Astrocyte of the spinal cord (primary cell): ENCODE measurements around the gene PRPF6.

Source experiments
- DNase-seq: peaks from one replicate; pipeline ENCODE4 v3.0.0; 2011; ENCODE audit warnings: low read depth, low spot score
- H3K4me3 ChIP-seq: 2 replicates; pipeline ENCODE4 v1.5.1; 2011; ENCODE audit warnings: low read depth, mild to moderate bottlenecking, low read length, moderate library complexity
- in situ Hi-C: cut with HindIII; loops from 2 replicates; pipeline ENCODE4 v1.10.0; 2017; ENCODE audit warnings: low sequenced_read_pairs
- TF ChIP-seq, protein P1 (sequence below): IDR thresholded peaks from 2 replicates; pipeline ENCODE4 v1.5.1; 2012; ENCODE audit warnings: low read depth, mild to moderate bottlenecking, low read length, inconsistent platforms

PRPF6 gene

DNA sequence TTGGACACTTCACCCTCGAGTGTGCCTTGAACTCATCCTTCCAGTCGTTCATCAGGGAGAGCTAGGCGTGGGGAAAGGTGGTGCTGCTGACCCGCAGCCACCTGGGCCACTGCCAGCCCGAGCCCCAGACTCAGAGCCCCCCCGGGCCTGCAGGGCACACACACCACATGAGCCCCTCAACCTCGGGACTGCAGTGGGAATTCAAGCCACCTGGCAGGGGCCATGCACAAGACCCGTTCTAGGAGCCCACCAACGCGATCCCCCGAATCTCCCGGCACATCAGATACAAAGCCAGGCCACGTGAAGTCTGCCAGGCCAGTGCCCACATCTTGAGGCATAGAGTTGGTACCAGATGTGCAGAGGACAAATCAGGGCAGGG is 14.0 kb upstream of the PRPF6 start:
- in situ Hi-C loops, result no loop called here
- DNase-seq, result no peak
- TF ChIP-seq, protein P1, sequence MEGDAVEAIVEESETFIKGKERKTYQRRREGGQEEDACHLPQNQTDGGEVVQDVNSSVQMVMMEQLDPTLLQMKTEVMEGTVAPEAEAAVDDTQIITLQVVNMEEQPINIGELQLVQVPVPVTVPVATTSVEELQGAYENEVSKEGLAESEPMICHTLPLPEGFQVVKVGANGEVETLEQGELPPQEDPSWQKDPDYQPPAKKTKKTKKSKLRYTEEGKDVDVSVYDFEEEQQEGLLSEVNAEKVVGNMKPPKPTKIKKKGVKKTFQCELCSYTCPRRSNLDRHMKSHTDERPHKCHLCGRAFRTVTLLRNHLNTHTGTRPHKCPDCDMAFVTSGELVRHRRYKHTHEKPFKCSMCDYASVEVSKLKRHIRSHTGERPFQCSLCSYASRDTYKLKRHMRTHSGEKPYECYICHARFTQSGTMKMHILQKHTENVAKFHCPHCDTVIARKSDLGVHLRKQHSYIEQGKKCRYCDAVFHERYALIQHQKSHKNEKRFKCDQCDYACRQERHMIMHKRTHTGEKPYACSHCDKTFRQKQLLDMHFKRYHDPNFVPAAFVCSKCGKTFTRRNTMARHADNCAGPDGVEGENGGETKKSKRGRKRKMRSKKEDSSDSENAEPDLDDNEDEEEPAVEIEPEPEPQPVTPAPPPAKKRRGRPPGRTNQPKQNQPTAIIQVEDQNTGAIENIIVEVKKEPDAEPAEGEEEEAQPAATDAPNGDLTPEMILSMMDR, result no peak
- no peak overlapping the region for H3K4me3 ChIP-seq

DNA sequence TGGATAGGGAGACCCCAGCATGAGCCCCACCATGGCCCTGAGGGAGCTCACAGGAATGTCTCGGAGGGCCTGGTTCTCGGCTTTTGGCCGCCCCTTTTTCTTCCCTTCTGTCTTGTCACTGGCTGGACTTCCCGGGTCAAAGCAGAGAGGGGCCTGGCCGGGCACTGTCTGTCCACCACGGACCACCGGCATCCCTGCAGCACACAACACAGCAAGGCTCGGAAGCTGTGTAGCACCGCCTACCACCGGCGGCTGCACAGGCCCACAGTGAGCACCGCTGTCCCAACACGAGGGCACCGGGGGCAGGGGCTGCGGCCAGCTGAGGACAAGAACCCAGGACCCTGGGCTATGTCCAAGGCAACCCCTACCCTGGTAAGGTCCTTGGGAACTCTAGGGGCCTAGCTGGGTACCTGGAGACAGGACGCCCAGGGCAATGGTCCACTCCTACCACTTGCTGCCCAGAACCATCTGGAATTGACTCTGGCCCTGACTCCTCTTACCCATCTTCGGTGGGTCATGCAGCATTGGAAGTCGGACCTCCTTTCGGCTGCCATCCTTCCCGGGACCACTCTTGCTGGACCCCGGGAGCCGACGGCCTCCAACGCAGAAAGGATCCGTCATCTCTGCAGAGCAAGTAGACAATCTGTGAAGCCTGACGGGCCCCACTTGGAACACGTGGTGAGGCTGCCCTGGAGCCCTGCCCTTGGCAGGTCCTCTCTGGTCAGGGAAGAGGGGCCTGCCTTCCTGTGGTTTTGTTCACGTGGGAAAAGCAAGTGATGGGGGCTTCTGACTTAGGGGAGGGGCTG is 13.4 kb upstream of the PRPF6 start:
- TF ChIP-seq, protein P1, result no peak
- in situ Hi-C loops, result no loop called here
- H3K4me3 ChIP-seq, result no peak overlapping the region
- DNase-seq, result no peak

DNA sequence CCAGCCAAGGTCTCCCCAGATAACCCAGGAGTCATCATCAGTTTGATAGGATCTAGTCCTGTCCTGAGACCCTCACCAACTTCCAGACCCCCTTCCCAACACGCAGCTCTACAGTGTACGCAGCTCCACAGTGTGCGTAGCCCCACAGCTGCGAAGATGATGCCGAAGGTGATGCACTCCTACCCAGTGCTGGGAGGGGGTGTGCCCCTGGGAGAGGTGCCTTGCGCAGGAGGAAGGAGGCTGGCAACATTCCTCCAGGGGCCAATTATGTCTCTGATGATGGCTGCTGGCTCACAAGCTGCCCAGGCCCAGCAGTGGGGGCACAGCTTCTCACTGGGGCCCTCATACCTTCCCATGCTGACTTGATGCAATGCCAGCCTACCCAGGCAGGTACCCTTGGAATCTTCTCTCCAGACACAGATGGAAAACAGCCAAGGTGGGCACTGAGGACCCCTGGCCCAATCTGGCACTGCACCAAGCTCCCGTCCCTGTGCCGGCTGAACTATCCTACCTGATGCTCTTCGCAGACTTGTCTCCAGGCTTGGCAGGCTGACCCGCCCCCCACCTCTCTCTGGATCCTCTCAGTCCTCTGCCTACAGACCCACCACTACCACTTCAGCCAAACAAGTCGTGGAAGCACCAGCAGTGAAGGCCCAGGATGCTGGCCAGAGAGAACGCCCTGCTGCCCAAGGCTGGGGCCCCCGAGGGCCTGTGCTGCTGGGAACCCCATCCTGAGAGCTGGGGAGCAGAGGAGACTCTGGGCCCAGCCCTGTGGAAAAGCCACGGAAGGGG is 12.6 kb upstream of the PRPF6 start:
- no peak for DNase-seq
- TF ChIP-seq, protein P1, result no peak
- peak overlapping the region; percentile 58 for H3K4me3 ChIP-seq
- in situ Hi-C loops, result no loop called here

DNA sequence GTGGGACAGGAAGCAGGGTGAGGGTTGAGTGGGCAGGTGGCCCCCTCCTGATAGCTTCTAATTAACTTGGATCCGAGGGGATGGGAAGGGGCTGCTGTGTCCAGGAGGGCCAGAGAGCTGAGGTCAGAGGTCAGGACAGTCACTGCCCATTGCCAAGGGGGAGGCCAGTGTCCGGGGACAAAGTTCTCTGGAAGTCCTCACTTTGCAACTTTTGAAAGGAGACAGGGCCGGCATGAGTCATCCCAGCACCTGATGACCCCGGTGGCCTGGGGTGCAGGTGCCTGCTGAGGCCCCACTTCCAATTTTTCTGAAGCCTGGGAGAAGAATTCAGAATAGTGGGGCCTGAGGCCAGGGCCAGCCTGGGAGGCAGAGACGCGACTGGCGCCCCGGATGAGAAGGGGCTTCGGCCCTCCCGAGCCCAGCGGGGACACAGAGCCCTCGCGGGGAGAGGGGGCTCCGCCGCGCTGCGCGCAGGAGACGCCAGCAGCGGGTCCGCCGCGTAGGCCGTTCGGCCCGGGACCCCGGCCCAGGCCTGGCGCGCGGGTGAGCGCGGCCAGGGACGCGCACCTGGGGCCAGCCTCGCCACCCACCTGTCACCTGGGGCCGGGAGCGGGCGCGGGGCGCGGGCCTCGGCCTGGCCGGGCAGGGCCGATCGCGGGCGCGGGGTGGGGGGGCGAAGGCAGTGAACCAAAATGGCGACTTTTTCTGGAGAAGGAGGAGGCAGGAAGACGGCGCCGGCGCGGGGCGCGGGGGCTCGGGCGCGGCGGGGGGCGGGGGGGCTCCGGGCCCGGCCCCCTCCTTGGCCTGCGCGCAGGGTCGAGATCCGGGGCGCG is 11.8 kb upstream of the PRPF6 start:
- peak overlapping the region; percentile 58 for H3K4me3 ChIP-seq
- TF ChIP-seq, protein P1, result no peak
- no peak for DNase-seq
- in situ Hi-C loops, result no loop called here

DNA sequence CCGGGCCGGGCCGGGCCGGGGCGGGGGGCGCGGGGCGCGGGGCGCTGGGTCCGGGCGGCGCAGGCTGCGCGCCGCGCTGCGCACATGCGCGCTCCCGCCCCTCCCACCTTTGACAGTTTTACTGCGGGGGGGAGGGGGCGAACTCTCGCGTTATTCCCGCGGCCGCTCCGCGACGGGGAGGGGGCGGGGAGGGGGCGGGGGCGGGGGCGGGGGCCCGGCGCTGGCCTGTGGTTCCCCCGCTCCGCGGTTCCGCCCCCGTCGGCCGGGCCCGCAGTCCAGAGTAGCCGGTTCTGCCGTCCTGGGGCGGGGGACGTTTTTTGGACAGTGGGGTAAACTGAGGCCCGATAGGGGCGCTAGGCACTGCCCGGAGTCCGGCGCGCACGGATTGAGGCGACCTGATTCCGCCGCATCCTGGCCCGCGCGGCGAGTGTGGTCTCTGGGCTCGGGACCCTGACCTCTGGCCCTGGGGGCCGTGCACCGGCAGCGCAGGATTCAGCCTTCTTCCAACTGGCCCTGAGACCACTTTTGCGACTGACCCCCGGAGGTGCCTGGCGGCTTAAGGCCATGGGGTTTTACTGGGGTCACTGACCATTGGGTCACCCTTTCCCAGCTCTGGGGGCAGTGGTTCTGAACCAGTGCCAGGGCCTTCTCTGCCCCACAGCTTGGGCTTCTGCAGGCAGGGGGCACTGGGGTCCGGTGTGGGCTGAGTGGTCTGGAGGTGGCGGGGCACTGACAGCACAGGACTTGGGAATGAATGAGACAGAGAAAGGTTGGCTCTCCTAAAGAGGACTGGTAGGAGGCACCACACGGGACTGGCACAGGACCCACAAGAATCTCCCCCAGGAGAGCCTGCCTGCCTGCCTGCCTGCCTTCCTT is 10.9 kb upstream of the PRPF6 start, which contains the start of gene ZNF512B:
TSS of gene ZNF512B (minus strand) at position 93 of the 876 bp plus-strand sequence. CDS start 1,980 bp downstream, outside the sequence.
- in situ Hi-C loops, result no loop called here
- peak within 1 kb of the TSS; percentile 58 for H3K4me3 ChIP-seq
- TF ChIP-seq, protein P1, result no peak
- peak; percentile 35 for DNase-seq
